Placental pericyte (primary cell): ENCODE measurements around the gene THBS2. TPM values are rescaled to one million over a fixed set of nuclear protein-coding genes. Genes with fewer than 3 reads are reported as not detected.

Experiments
- total RNA-seq: library from RNA; depleted of rRNA; stranded (reverse); fragments of >200 nt; gene quantifications from 2 replicates; pipeline ENCODE4 v1.2.3, GENCODE V29; 2012

THBS2 gene
- total RNA-seq: 169 and 233 TPM in 2 replicates

DNA sequence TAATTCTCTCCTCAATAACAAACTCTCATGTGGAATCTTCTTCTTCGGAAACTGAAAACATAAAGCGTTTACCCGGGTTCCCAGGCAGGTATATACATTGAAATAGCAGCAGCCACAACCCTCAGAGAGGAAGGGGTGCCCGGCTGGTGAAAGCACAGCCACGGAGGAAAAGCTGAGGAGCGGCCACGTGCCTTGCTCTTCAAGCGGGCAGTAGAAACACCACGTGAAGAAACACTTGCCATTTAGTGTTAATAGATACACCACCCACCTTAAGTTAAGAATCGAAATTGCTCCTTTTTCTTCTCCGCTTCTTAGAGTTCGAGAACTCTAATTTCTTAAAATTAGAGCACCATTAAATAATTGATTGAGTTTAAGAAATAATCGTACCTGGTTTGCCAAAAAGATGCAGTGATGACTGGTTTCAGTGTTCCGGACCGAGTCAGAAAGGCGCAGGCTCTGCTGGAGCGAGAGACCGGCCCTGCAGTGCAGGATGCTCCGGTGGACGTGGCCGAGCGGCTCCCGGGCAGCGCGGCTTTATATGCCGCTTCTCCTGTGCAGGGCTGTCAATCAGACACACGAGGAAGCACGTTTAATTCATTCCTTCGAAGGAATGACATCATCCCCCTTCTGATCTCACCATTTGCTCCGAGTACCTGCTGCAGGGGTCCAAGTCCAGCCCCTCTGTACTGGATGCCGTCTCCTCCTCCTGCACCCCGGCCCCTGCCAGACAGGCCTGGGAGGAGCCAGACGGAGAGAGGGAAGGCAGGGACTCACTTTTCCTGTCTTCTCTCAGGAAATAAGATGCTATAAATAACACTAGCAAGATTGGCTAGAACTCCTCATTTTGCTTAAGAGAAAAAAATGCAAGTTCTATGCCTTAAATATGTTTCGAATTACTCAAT is at the start of gene THBS2:
Gene THBS2, minus strand, starts transcription at position 510 of the 902 bp plus-strand sequence. CDS start 3,062 bp downstream, outside the sequence.

